Right ventricle myocardium inferior (tissue), 1 donor: ENCODE measurements around the gene ABCG8. TPM values are rescaled to one million over a fixed set of nuclear protein-coding genes. Genes with fewer than 3 reads are reported as not detected.

ENCODE experiments used
- ATAC-seq: fragments of 200-7000 bp; cut with Tn5 transposase; one replicate; pipeline ENCODE4 v1.9.1; 2020; ENCODE audit warnings: mild to moderate bottlenecking, moderate library complexity
- DNase-seq: peaks from one replicate; pipeline ENCODE4 v3.0.0; 2021; ENCODE audit errors: missing footprints
- intact Hi-C: fragments of 100-400 bp; cut with DNase I; formaldehyde crosslinking; loops from one replicate; pipeline ENCODE4 v1.11.0; 2022
- total RNA-seq: library from RNA; stranded (reverse); fragmentation: NEBNext Ultra II Directional; extraction: Animal tissue kit (Norgen Biotek cat#: 25700); gene quantifications from one replicate; pipeline ENCODE4 v1.2.1, GENCODE V29; 2021
- donor health status: DM: no; HTN: yes; CAD: no; lungs with severe emphysema.

The ABCG8 gene
- total RNA-seq, 1 donor from 2014 or later = 0.32 TPM

DNA sequence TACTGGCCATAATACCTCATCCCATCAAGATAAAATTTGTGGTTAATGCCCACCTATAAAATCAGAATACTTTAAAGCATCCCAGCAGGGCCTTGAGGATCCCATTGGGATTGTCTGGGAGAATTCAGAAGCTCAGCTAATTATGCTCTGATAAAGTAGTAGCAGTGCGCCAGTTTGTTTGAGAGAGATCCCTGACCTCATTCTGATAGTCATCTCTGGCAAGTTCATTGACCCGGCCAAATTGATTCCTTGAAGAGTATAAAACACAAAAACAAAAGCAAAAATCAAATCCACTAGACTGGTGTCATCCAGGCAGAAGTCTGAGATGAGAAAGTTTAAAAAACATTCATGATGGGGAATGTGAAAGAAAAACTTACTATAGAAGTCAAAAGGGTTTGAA is 14.3 kb upstream of the ABCG8 start:
- intact Hi-C loops = no loop called here
- ATAC-seq = no peak
- no peak for DNase-seq

DNA sequence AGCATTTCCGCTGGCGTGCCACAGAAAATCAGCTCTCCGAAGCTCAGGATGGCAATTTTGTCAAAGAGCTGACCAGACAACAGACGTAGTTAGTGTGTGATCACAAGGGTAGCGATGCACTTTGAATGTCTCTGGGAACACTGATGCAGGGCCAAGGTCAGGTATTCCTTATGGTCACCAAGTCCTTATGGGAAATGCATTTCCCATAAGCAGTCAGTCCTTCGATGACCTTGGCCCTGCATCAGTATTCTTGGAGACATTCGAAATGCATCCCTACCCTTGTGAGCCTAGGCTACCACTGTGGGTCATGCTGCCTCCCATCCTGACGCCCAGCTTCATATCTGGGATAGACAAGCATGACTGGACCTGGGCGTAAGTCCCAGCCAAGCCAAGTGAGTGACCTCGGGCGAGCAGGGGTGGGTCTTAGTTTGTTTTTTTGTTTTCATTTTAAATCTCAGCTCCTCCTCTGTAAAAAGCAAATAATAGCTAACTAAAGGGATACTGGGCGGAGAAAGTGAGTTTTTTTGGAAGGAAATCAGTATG is 13.7 kb upstream of the ABCG8 start:
- ATAC-seq (no peak), DNase-seq (no peak)
- intact Hi-C loops = no loop called here

DNA sequence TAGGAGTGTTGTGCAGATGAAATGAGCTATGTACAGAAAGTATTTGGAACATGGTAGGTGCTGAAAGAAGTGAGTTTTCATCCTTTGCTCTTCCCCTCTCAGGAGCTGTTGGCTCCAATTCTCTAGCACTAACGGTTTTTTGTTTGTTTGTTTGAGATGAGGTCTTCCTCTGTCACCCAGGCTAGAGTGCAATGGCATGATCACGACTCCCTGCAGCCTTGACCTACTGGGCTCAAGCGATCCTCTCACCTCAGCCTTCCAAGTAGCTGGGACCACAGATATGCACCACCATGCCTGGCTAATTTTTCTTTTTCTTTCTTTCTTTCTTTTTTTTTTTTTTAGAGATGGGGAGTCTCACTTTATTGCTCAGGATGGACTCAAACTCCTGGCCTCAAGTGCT is 12.9 kb upstream of the ABCG8 start:
- intact Hi-C loops = no loop called here
- DNase-seq = no peak
- ATAC-seq = no peak

DNA sequence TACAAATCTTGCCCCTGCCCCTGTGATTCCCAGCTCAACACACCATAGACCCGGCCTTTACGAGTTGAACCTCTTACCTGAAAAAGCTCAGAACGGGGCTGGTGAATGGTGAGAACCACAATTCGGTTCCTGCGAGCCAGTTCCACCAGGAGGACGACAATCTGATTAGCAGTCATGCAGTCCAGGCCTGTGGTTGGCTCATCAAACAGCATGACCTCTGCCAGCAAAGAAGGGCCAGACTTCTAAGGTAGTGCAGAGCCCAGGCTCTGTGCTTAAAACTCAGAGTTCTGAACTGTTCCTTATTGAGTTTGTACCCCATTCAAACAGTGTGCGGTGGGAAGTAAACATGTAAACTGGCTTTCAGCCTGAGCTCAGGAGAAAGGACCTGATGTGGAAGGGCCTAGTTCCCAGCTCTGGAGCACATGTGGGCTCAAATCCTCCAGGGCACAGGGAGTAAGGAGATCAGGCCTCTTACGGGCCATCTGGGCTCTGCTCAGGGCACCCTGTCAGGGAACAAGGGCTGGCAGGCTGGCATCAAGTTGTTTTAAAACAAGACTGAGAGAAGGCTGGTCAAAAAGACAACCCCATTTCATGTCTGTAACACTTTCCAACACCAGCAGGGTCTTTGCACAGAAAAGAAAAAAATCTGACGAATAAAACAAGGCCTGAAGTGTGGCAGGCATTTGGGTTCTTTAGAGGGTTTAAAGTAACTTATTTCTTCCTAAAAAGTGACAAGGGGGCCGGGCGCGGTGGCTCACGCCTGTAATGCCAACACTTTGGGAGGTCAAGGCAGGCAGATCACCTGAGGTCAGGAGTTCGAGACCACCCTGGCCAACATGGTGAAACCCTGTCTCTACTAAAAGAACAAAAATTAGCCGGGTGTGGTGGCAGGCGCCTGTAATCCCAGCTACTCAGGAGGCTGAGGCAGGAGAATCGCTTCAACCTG is 12.2 kb upstream of the ABCG8 start:
- no peak for DNase-seq
- intact Hi-C loops = no loop called here
- no peak for ATAC-seq

DNA sequence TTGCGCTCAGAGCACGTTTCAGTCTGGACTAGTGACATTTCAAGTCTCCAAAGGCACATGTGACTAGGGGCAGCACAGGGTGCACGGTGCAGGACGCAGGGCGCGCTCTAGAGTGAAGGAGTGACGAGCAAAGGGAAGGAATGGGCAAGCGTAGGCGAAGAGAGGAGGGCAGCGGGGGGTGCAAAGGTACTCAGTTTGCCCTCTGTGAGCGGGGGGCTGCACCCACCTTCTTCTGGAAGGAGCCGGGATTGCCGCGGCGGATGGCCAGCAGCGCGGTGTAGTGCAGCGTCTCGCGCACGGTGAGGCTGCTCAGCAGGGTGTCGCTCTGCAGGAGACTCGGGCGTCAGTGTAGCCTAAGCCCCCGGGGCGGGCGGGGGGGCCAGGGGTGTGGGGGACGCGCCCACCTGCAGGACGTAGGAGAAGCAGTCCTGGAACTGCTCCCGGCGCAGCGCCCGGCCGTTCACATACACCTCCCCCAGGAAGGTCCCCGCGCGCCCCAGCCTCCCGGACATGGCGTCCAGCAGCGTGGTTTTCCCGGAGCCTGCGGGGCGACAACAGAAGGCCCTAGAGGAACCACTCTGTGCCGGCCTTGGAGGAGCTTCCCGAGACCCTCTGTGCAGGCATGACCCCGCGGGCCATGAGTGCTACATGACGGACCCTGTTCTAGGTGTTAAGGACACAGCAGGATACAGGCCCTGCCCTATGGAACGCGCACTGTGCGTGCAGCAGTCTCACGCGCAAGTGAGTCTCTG is 7.1 kb upstream of the ABCG8 start:
- no peak for ATAC-seq
- intact Hi-C loops = no loop called here
- DNase-seq = no peak

DNA sequence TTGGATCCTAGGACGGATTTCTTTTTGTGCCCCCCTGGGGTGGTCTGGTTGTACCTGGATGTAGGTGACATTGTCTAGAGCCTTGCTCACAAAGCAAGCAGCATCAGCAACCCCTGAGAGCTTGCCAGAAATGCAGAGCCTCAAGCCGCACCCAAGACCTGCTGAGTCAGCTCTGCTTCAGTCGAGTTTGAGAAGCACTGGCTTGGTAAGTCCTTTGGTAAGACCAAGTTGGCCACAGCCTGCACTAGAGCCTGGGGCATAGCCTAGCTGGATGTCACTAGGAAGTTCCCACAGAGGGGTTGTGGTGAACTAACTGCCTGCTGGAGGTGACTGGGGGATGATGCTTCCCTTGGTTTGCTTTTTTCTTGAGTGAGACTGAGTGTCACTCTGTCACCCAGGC is 6.3 kb upstream of the ABCG8 start:
- DNase-seq (no peak), ATAC-seq (no peak)
- intact Hi-C loops = no loop called here

DNA sequence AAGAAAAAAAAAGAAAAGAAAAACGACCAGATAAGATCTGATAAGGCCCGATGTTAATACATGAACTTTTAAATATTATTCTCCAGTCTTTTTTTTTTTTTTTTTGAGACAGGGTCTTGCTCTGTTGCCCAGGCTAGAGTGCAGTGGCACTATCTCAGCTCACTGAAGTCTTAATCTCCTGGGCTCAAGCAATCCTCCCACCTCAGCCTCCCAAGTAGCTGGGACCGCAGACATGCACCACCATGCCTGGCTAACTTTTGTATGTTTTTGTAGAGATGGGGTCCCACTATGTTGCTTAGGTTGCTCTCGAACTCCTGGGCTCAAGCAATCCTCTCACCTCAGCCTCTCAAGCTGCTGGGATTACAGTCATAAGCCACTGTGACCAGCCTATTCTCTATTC is 1.7 kb upstream of the ABCG8 start:
- DNase-seq (no peak), ATAC-seq (no peak)
- intact Hi-C loops = no loop called here

DNA sequence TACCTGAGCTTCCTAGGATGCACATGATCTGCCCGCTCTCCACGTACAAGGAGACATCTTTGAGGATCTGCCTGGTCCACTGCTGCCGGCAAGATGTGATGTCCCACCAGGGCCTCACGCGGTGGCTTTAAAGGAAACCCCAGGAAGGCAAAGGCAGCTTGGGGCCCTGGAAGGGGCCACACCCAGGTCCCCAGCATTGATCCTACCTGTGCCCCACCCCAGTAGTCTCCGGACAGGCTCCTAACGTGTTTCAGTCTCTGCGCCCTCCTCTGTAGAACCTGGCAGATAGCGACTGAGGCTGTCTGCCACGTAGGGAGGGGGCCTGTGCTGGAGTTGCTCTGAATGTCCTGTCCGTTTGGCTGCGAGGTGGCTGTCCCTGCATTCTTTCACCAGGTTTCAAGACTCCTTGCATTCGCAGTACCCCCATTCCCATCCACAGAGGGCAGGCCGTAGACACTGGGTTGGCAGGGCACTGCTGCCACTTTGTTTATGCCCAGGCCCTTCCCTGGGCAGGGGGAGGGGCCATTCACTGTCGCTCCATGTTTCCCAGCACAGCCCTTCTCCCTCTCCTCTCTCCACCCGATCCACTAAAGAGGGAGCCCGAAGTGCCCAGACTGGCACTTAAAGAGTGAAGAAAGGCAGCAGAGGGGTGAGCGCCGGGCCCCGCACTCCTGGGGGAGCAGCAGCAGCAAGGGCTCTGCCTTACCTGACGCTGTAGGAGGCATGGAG is 776 bp upstream of the ABCG8 start:
- intact Hi-C loops = no loop called here
- ATAC-seq (no peak), DNase-seq (no peak)

DNA sequence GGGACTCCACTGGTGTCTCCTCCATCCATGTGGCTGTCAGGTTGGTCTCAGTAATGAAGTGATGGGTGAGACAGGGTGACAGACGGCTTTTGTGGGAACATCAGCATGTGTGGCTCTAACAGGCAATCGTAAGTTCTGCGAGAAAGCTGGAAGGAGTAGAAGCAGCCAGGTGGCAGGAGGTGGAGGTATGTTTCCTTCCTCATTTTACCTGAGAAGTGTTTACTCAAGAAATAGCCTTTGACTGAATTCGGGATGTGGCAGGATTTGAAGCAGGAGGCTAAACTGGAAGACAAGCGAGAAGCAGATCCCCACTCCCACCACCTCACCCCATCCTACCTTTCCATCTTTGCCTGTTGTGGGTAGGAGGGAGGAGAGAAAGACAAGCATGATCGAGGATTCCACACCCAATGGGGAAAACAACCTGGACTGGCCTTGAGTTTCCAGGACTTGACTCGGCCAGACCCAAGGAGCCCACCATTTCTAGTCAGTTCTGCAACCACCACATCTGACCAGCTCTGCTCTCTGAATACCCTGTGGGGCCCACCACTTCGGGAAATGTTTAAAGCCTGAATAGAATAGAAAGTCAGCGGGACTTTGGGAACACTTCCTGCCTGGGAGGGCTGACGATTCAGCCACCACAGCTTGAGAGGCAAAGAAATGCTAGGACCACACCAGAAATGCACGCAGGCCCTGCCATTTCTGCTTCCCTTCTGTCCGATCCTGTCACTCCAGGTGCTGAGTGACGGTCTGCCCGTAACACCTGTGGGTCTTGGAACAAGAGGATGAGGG is 1.2 kb downstream of the ABCG8 start:
- DNase-seq = no peak
- no peak for ATAC-seq
- intact Hi-C loops = no loop called here

DNA sequence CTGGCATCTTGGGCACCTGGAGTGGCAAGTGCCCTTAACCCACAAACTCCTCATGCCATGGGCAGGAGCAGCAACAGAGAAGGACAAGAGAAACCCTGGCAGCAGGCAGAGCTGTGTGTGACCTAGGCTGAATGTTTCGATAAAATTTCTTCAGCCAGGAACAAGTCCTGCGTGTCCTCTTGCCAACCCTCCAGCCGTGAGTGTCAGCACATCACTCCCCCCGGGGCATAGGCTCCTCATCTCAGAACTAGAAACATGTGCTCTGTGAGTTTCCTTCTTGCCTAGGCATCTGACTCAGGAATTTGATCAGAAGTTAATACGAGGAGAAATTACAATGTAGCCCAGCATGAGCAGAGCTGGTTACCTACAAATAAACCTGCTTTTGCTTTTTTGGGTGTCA is 2.2 kb downstream of the ABCG8 start:
- ATAC-seq = no peak
- no peak for DNase-seq
- intact Hi-C loops = no loop called here

DNA sequence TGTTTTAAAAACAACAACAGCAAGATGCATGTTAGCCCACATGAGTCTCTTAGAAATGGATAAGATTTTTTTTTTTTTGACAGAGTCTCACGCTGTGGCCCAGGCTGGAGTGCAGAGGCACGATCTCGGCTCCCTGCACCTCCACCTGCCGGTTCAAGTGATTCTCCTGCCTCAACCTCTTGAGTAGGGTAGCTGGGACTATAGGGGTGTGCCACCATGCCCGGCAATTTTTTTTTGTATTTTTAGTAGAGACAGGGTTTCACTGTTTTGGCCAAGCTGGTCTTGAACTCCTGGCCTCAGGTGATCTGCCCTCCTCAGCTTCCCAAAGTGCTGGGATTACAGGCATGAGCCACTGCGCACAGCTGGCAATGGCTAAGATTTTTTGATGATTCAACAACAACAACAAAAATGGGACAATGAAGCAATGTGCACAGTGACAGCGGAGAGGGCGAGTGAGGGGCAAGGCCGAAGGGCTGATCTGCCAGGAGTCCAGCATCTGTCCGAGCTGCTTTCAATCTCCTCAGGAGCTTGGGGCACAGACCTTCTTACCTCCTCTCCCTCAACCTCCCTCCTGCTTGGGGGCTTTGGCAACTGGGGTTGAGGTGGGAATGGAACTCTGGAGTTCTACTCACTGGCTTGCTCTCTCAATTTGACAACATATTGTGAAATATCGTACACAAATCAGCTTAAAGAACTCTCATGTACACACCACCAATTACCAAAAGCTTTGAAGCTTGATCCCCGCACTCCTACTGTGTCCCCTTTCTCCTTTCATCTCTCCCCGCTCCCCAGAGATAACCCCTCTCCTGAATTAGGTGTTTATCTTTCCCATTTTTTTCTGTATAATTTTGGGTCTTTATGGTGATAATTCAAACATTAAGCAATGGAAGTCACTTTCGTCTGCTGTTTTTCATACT is 3.4 kb downstream of the ABCG8 start:
- DNase-seq (no peak), ATAC-seq (no peak)
- intact Hi-C loops = no loop called here

DNA sequence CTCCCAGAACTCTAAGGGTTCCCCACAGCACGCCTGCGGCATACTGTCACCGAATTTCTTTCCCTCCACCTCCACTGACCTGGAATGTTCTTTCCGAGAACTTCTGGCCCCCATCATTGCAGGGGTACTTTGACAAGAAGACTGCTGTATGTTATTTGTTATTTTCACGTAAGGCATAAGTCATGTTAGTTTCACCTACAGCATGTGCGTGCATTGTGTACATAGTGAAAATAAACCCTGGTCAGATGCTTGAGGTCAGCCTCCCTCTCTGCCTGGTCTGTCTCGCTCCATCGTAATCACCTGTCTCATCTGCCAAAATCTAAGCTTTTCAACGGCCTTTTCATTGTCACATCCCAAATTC is 4.1 kb downstream of the ABCG8 start:
- intact Hi-C loops = no loop called here
- no peak for DNase-seq
- ATAC-seq = no peak

DNA sequence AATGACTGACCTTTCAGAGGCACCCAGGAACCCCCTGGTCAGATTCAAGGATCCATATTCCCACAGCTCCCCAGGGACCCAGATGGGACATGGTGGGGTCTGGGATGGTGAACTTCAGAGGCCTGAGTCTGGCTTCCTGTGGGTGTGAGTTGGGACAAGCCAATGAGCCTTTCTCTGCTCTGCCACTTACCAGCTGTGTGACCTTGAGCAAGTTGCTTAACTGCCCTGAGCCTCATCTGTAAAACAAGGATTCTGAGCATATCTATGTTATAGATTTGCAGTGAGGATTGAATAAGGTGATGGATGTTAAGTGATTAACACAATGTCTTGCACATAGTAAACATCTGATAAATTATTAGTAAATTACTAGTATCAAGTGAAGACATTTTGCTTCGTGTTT is 6.4 kb downstream of the ABCG8 start:
- ATAC-seq (no peak), DNase-seq (no peak)
- intact Hi-C loops = no loop called here

DNA sequence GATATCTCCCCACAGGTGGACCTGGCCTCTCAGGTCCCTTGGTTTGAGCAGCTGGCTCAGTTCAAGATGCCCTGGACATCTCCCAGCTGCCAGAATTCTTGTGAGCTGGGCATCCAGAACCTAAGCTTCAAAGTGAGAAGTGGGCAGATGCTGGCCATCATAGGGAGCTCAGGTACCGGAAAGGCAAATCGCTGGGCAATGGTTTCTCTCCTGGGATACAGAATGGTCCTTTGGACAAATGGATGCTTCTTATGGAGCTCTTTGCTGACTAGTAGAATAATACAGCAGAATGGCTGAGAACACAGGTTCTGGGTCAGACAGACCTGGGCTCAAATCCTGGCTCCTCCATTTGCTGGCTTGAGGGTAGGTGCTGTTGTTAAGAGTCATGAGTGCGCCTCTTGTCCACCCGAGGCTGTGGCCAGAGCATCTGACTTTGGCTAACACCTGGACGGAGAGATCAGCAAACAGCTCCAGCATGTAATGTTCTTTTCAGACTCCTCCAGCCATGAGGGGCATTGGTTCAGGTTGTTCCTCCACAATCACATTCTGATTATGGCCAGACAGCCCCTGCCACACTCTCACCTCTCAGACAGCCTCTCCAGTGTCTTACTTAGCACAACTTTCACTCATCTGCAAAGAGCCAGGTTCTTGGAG is 7.5 kb downstream of the ABCG8 start:
- ATAC-seq = no peak
- intact Hi-C loops = no loop called here
- DNase-seq = no peak

DNA sequence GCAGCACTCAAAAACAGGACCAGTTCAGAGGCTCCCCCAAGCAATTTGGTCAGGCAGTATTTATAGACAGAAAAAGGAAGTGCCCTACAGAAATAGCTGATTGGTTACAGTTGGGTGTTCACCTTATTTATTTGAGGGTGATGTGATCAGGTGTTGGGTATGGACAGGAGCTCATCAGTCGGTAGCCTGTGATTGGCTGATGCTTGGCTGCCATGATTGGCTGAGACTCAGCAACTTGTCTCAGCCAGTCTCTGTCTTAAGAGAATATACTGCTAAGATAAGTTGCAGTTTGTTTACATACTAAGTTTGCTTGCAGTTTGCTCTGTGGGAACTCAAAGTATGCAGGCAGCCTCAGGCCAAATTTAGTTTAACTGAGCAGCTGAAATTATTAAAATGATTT is 9.4 kb downstream of the ABCG8 start:
- no peak for ATAC-seq
- intact Hi-C loops = no loop called here
- DNase-seq = no peak

DNA sequence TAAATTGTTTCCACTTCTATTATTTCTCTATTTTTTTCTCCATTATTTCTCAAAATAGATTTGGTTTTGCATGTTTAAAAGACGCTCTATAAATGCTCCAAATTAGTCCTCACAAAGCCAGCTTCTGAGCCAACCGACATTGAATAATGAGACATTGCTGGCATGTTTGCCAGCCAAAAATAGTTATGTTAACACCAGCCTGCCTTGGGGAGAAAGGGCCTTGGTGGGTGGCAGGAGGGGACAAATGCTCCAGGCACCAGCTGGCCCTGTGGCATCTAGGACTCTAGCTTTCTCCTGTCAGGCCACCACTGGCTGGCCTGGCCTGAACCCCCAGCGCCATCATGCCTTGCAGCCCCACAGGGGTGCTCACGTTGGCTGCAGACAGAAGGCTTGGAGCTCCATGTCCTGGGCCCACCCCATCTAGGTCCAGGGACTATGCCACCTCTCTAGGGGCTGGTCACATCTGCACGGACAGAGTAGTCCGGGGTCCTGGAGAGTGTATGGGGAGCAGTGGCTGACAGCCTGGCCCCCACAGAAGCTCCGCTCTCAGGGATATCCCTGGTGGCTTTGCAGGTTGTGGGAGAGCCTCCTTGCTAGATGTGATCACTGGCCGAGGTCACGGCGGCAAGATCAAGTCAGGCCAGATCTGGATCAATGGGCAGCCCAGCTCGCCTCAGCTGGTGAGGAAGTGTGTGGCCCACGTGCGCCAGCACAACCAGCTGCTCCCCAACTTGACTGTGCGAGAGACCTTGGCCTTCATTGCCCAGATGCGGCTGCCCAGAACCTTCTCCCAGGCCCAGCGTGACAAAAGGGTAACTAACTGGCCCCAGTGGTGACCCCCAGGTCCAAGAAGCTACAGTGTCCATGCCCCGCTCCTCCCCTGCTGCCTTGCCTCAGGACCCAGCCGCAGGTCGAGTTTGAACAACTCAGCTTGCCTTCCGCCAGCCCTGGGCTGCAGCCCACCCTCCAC is 12.5 kb downstream of the ABCG8 start:
- intact Hi-C loops = no loop called here
- DNase-seq (no peak), ATAC-seq (no peak)
